ENCODE data around the gene SOX11.

The SOX11 gene

DNA sequence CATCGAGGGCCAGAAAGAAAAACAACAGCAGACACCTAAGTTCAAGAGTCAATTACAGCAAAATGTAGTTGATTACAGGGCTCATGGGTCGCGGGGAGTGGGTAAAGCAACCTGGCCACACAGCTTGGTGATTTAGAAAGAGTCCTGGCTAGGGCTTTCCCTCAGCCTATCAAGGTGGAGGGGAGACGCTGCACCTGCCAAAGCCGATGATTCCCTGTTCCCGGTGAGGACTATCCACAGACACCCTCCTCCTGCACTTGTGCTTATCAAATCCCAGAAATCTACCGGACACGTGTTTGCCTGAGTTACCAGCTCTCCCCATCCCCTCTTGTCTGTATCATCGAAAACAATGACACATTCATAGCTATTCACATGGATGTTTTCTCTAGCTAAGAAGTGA is 7.0 kb upstream of the SOX11 start (continued):
- TF ChIP-seq, protein P1, sequence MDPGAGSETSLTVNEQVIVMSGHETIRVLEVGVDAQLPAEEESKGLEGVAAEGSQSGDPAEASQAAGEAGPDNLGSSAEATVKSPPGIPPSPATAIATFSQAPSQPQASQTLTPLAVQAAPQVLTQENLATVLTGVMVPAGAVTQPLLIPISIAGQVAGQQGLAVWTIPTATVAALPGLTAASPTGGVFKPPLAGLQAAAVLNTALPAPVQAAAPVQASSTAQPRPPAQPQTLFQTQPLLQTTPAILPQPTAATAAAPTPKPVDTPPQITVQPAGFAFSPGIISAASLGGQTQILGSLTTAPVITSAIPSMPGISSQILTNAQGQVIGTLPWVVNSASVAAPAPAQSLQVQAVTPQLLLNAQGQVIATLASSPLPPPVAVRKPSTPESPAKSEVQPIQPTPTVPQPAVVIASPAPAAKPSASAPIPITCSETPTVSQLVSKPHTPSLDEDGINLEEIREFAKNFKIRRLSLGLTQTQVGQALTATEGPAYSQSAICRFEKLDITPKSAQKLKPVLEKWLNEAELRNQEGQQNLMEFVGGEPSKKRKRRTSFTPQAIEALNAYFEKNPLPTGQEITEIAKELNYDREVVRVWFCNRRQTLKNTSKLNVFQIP (CRISPR knock-in tag; IDR thresholded peaks at IDR 0.05; ENCODE audit: borderline replicate concordance, low read depth): no peak
- no peak for TF ChIP-seq ZC3H10 (CRISPR knock-in tag; IDR thresholded peaks at IDR 0.05)
- no peak for TF ChIP-seq ZFP30 (CRISPR knock-in tag; IDR thresholded peaks at IDR 0.05)
- no peak for TF ChIP-seq TOX (CRISPR knock-in tag; IDR thresholded peaks at IDR 0.05; ENCODE audit: borderline replicate concordance)
- no peak for TF ChIP-seq BACH2 (CRISPR knock-in tag; IDR thresholded peaks at IDR 0.05; ENCODE audit: borderline replicate concordance)
- no peak for TF ChIP-seq ZFP3 (CRISPR knock-in tag; IDR thresholded peaks at IDR 0.05)

DNA sequence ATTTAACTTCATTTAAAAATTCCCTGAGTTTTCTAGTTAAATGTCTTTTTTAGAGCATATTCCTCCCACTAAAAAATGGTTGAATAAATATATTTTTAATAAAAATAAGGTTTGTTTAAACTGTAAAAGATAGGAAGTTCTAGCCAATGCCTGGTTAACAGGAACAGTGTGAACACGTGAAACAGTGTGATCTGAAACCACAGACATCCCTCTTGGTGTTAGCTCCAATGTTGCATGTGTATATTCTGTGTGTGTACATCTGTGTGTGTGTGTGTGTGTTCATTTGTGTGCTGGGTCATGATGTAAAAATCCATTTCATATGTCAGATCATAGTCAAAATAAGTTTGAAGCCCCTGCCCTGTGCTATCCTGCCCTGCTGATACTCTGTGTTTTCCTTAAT is 6.1 kb upstream of the SOX11 start:
- ATAC-seq: no peak

DNA sequence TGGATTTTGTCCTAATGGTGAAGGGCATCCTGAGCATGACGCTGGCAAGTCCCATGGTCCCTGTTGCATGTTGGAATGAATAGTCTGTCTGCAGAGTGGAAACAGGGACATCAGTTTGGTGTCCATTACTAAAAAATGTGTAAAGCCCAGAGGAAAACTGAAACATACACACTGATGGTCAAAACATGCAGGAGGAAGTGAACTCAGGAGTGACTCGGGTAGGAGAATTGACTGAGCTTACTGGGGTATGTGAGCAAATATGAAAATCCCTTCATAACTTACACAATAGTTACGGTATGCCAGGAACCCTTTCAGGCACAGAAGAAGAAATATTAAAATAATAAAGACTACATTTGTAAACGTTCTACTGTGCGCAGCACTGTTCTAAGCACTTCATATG is 5.6 kb upstream of the SOX11 start:
- TF ChIP-seq ZFP30 (CRISPR knock-in tag; IDR thresholded peaks at IDR 0.05) (no peak), GLIS3 (CRISPR knock-in tag; IDR thresholded peaks at IDR 0.05) (no peak), PPARA (CRISPR knock-in tag; IDR thresholded peaks at IDR 0.05; ENCODE audit: borderline replicate concordance) (no peak), ZNF70 (CRISPR knock-in tag; IDR thresholded peaks at IDR 0.05) (no peak), TCF4 (CRISPR knock-in tag; IDR thresholded peaks at IDR 0.05; ENCODE audit: borderline replicate concordance) (no peak), ZNF8 (CRISPR knock-in tag; IDR thresholded peaks at IDR 0.05) (no peak), ARNTL (CRISPR knock-in tag; IDR thresholded peaks at IDR 0.05; ENCODE audit: borderline replicate concordance, low read depth) (no peak), TOX (CRISPR knock-in tag; IDR thresholded peaks at IDR 0.05; ENCODE audit: borderline replicate concordance) (no peak), SNAI2 (CRISPR knock-in tag; IDR thresholded peaks at IDR 0.05) (no peak), ZNF565 (CRISPR knock-in tag; conservative IDR thresholded peaks at IDR 0.05; ENCODE audit: low read depth) (no peak), ISL1 (CRISPR knock-in tag; IDR thresholded peaks at IDR 0.05) (no peak), ZFP3 (CRISPR knock-in tag; IDR thresholded peaks at IDR 0.05) (no peak), ZC3H10 (CRISPR knock-in tag; IDR thresholded peaks at IDR 0.05) (no peak), CSDC2 (CRISPR knock-in tag; IDR thresholded peaks at IDR 0.05) (no peak), RARB (CRISPR knock-in tag; IDR thresholded peaks at IDR 0.05) (no peak)
- TF ChIP-seq, protein P2, sequence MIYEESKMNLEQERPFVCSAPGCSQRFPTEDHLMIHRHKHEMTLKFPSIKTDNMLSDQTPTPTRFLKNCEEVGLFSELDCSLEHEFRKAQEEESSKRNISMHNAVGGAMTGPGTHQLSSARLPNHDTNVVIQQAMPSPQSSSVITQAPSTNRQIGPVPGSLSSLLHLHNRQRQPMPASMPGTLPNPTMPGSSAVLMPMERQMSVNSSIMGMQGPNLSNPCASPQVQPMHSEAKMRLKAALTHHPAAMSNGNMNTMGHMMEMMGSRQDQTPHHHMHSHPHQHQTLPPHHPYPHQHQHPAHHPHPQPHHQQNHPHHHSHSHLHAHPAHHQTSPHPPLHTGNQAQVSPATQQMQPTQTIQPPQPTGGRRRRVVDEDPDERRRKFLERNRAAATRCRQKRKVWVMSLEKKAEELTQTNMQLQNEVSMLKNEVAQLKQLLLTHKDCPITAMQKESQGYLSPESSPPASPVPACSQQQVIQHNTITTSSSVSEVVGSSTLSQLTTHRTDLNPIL (CRISPR knock-in tag; IDR thresholded peaks at IDR 0.05; ENCODE audit: low read depth): no peak
- TF ChIP-seq, protein P3, sequence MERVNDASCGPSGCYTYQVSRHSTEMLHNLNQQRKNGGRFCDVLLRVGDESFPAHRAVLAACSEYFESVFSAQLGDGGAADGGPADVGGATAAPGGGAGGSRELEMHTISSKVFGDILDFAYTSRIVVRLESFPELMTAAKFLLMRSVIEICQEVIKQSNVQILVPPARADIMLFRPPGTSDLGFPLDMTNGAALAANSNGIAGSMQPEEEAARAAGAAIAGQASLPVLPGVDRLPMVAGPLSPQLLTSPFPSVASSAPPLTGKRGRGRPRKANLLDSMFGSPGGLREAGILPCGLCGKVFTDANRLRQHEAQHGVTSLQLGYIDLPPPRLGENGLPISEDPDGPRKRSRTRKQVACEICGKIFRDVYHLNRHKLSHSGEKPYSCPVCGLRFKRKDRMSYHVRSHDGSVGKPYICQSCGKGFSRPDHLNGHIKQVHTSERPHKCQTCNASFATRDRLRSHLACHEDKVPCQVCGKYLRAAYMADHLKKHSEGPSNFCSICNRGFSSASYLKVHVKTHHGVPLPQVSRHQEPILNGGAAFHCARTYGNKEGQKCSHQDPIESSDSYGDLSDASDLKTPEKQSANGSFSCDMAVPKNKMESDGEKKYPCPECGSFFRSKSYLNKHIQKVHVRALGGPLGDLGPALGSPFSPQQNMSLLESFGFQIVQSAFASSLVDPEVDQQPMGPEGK (CRISPR knock-in tag; IDR thresholded peaks at IDR 0.05; ENCODE audit: borderline replicate concordance): no peak
- TF ChIP-seq, protein P1 (CRISPR knock-in tag; IDR thresholded peaks at IDR 0.05; ENCODE audit: borderline replicate concordance, low read depth): no peak
- no peak for ATAC-seq

More for the DNA sequence above, 6.1 kb upstream of the SOX11 start:
- TF ChIP-seq ISL1 (CRISPR knock-in tag; IDR thresholded peaks at IDR 0.05) (no peak), ZFP3 (CRISPR knock-in tag; IDR thresholded peaks at IDR 0.05) (no peak), OSR1 (CRISPR knock-in tag; IDR thresholded peaks at IDR 0.05) (no peak), GLIS3 (CRISPR knock-in tag; IDR thresholded peaks at IDR 0.05) (no peak), ESRRG (CRISPR knock-in tag; IDR thresholded peaks at IDR 0.05) (no peak), ARNTL (CRISPR knock-in tag; IDR thresholded peaks at IDR 0.05; ENCODE audit: borderline replicate concordance, low read depth) (no peak), CSDC2 (CRISPR knock-in tag; IDR thresholded peaks at IDR 0.05) (no peak)
- TF ChIP-seq, protein P2 (CRISPR knock-in tag; IDR thresholded peaks at IDR 0.05; ENCODE audit: low read depth): no peak

DNA sequence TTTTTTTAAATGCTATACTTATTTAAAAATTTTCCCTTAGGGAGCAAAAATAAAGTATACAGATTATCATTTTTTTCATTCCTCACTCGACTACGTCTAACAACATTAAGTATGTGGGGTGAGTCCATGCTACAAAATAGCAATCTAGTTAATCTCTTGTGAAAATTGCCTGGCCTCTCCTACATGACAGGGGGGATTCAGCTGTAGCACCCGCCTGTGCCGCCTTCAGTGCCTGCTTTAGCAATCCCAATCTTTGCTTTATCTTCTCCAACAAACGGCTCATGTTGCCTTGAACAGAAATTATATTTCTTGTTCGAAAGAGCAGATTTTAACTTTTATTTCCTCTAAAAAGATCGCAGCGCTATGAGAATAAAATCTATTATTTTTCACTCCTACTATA is 2.4 kb upstream of the SOX11 start:
- ATAC-seq: no peak
- TF ChIP-seq, protein P1 (CRISPR knock-in tag; IDR thresholded peaks at IDR 0.05; ENCODE audit: borderline replicate concordance, low read depth): no peak
- TF ChIP-seq GLIS3 (CRISPR knock-in tag; IDR thresholded peaks at IDR 0.05) (no peak), ARNTL (CRISPR knock-in tag; IDR thresholded peaks at IDR 0.05; ENCODE audit: borderline replicate concordance, low read depth) (no peak), BACH2 (CRISPR knock-in tag; IDR thresholded peaks at IDR 0.05; ENCODE audit: borderline replicate concordance) (no peak), TOX (CRISPR knock-in tag; IDR thresholded peaks at IDR 0.05; ENCODE audit: borderline replicate concordance) (no peak), SNAI2 (CRISPR knock-in tag; IDR thresholded peaks at IDR 0.05) (no peak), ZFP30 (CRISPR knock-in tag; IDR thresholded peaks at IDR 0.05) (no peak), ZNF8 (CRISPR knock-in tag; IDR thresholded peaks at IDR 0.05) (no peak), ZNF565 (CRISPR knock-in tag; conservative IDR thresholded peaks at IDR 0.05; ENCODE audit: low read depth) (no peak), ESRRG (CRISPR knock-in tag; IDR thresholded peaks at IDR 0.05) (no peak)
- TF ChIP-seq, protein P3 (CRISPR knock-in tag; IDR thresholded peaks at IDR 0.05; ENCODE audit: borderline replicate concordance): no peak
- TF ChIP-seq, protein P2 (CRISPR knock-in tag; IDR thresholded peaks at IDR 0.05; ENCODE audit: low read depth): no peak
